Measurements from ENCODE around the gene AGXT2.

The AGXT2 gene

GRCh38 chr5:35081134-35081533 is 33.4 kb upstream of the AGXT2 start:
- H3K9me3 ChIP-seq, result no peaks in the 10 kb centered on the region
- no peak overlapping the region for H3K4me3 ChIP-seq (ENCODE audit: low read depth in 1 of 2, low read length in 1 of 2)
- no peak overlapping the region for H3K27ac ChIP-seq
- no peaks in the 10 kb centered on the region for H3K27me3 ChIP-seq
- no peaks in the 10 kb centered on the region for H3K36me3 ChIP-seq
- H3K4me1 ChIP-seq (ENCODE audit: control insufficient read depth in 1 of 2, insufficient read depth in 1 of 2, low read depth in 1 of 2, low read length in 1 of 2), result no peaks in the 10 kb centered on the region
- TF ChIP-seq CTCF (IDR thresholded peaks at IDR 0.05), result no peak

- Histone ChIP-seq H3K36me3 (no peaks in the 10 kb centered on the region), H3K4me3 (ENCODE audit: low read depth in 1 of 2, low read length in 1 of 2) (no peak overlapping the region), H3K4me1 (ENCODE audit: control insufficient read depth in 1 of 2, insufficient read depth in 1 of 2, low read depth in 1 of 2, low read length in 1 of 2) (no peaks in the 10 kb centered on the region), H3K27me3 (no peaks in the 10 kb centered on the region), H3K9me3 (no peaks in the 10 kb centered on the region), H3K27ac (no peak overlapping the region)
- TF ChIP-seq CTCF (IDR thresholded peaks at IDR 0.05), result no peak
Observed at GRCh38 chr5:35073160-35073559, 25.4 kb upstream of the AGXT2 start.

GRCh38 chr5:35069188-35069587 is 21.4 kb upstream of the AGXT2 start:
- H3K4me1 ChIP-seq (ENCODE audit: control insufficient read depth in 1 of 2, insufficient read depth in 1 of 2, low read depth in 1 of 2, low read length in 1 of 2), result no peaks in the 10 kb centered on the region
- H3K4me3 ChIP-seq (ENCODE audit: low read depth in 1 of 2, low read length in 1 of 2), result no peak overlapping the region
- H3K27me3 ChIP-seq, result no peaks in the 10 kb centered on the region
- no peaks in the 10 kb centered on the region for H3K9me3 ChIP-seq
- no peaks in the 10 kb centered on the region for H3K36me3 ChIP-seq
- H3K27ac ChIP-seq, result no peak overlapping the region
- no peak for TF ChIP-seq CTCF (IDR thresholded peaks at IDR 0.05)

- no peaks in the 10 kb centered on the region for H3K9me3 ChIP-seq
- no peak overlapping the region for H3K4me3 ChIP-seq (ENCODE audit: low read depth in 1 of 2, low read length in 1 of 2)
- H3K4me1 ChIP-seq (ENCODE audit: control insufficient read depth in 1 of 2, insufficient read depth in 1 of 2, low read depth in 1 of 2, low read length in 1 of 2), result no peaks in the 10 kb centered on the region
- no peak for TF ChIP-seq CTCF (IDR thresholded peaks at IDR 0.05)
- no peak overlapping the region for H3K27ac ChIP-seq
- no peaks in the 10 kb centered on the region for H3K36me3 ChIP-seq
- H3K27me3 ChIP-seq, result no peaks in the 10 kb centered on the region
Observed at GRCh38 chr5:35067985-35068384, 20.2 kb upstream of the AGXT2 start.

GRCh38 chr5:35066260-35066795 is 18.6 kb upstream of the AGXT2 start:
- Histone ChIP-seq H3K9me3 (no peaks in the 10 kb centered on the region), H3K36me3 (no peaks in the 10 kb centered on the region), H3K27me3 (no peaks in the 10 kb centered on the region), H3K4me3 (ENCODE audit: low read depth in 1 of 2, low read length in 1 of 2) (no peak overlapping the region), H3K27ac (no peak overlapping the region), H3K4me1 (ENCODE audit: control insufficient read depth in 1 of 2, insufficient read depth in 1 of 2, low read depth in 1 of 2, low read length in 1 of 2) (no peaks in the 10 kb centered on the region)
- TF ChIP-seq CTCF (IDR thresholded peaks at IDR 0.05), result no peak

GRCh38 chr5:35063414-35063813 is 15.7 kb upstream of the AGXT2 start:
- H3K36me3 ChIP-seq, result no peaks in the 10 kb centered on the region
- no peaks in the 10 kb centered on the region for H3K27me3 ChIP-seq
- H3K9me3 ChIP-seq, result no peaks in the 10 kb centered on the region
- no peak for TF ChIP-seq CTCF (IDR thresholded peaks at IDR 0.05)
- H3K4me1 ChIP-seq (ENCODE audit: control insufficient read depth in 1 of 2, insufficient read depth in 1 of 2, low read depth in 1 of 2, low read length in 1 of 2), result no peaks in the 10 kb centered on the region
- H3K27ac ChIP-seq, result no peak overlapping the region
- no peak overlapping the region for H3K4me3 ChIP-seq (ENCODE audit: low read depth in 1 of 2, low read length in 1 of 2)

Measured in neutrophil (primary cell).